NCI-H345 treated with DMSO at 0.1 percent for 48 hours (cell line): ENCODE results near the gene CNPY1.

Experiments
- DNase-seq: peaks from one replicate; lab custom pipeline; 2025; ENCODE audit not compliant: unreplicated experiment; lab: John Stamatoyannopoulos, UW

Gene CNPY1

DNA sequence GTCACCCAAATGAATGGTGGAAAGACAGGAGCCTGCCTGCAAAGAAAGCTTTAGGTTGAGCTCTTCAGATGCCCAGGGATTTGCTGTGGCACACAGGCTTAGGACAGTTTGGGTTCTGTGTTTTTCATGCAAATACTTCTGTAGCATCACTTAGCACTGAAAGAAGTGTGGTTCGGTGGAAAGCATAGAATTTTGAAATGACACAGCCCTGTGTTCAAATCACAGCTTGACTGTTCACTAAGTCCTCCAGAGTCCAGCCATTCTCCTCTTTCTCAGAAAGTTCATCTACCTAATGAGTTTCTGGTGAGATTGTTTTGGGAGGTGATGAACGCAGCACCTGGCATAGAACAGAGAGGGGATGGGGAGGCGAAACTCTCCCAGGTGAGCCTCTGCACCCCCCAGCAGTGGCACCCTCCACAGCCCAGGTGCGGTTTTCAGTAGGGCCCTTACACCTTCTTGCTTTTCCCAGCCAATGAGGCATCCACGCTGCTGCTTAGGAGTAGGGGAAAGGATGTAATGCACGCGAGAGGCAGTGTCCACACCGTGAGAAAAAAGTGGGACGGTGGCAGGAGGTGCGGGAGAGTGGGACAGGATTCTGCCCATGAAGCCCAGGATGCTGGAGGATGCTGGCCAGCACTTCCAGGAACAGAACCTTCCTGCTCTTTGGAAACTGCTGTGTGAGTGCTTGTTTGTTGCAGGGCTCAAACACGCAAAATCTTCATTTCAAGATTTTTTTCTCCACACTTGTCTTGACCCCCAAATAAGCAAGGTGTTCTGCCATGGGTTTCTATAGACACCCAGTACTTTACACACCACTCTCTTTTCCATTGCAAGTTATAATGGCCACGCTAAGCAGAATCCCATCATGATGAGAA, 76.8 kb downstream of the CNPY1 start:
- no peak for DNase-seq

DNA sequence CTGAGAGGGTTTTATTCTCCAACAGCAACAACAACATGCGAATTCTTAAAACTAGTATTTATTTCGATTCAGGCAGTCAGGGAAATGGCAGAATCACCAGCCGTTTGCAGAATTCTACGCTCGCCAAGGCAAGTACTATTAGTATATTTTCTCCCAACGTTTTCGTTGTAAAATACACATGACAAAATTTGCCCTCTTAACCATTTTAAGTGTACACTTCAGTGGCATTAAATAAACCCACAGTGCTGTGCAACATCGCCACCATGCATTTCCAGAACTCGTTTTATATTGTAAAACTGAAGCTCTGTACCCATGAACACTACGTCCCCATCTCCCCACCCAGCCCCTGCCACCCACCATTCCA, 77.6 kb downstream of the CNPY1 start:
- no peak for DNase-seq

GRCh38 chr7:155467846-155468784, 78.2 kb downstream of the CNPY1 start:
- DNase-seq, result no peak

- DNase-seq, result peak; percentile 24
Observed at GRCh38 chr7:155466814-155467733, 79.3 kb downstream of the CNPY1 start.

DNA sequence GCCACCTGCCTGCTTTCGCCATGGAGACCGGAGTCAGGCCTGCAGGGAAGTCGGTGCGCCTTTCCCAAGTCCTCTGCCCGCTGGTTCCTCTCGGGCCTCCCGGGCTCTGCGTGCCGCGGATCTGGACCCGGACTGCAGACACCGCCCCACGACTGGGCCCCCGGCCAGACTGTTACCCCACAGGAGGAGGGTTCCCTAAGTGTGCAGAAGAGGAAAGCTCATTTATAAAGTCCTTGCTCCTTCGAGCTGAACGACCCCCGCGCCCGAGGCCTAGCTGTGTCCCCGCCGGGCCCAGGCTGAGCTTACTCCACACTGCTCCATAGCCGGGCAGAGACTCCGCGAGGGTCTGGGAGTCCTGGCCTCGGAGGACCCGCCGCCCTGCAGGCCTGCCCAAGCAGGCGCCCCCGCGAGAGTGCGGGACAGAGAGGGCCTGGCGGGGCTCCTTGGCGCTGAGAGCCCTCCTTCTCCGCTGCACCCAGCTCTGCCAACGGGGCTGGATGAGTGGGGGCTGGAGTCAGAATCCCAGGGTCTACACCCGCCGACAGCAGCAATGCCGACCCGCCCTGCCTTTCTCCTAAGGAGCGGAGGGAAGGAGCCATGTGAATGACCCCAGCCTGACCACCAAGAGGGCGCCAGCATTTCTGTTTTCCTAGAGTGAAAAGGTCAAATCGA, 80.1 kb downstream of the CNPY1 start:
- DNase-seq, result no peak

DNA sequence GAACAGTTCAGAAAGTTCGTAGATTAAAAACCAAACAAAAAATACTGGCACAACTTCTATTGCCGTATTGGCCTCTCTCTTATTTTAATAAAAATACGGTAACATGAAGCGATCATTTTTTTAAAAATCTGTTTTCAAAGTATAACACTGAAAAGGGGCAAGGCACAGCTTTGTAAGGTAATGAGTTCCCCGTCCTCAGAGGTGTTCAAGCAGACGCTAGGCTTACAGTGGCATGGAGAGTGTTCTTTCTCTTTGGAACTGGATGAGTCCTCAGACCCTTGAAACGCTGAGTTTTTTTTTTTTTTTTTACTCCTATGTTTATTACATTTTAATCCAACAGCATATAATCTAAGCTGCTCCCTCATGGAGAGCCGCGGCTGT, 80.6 kb downstream of the CNPY1 start:
- no peak for DNase-seq

DNA sequence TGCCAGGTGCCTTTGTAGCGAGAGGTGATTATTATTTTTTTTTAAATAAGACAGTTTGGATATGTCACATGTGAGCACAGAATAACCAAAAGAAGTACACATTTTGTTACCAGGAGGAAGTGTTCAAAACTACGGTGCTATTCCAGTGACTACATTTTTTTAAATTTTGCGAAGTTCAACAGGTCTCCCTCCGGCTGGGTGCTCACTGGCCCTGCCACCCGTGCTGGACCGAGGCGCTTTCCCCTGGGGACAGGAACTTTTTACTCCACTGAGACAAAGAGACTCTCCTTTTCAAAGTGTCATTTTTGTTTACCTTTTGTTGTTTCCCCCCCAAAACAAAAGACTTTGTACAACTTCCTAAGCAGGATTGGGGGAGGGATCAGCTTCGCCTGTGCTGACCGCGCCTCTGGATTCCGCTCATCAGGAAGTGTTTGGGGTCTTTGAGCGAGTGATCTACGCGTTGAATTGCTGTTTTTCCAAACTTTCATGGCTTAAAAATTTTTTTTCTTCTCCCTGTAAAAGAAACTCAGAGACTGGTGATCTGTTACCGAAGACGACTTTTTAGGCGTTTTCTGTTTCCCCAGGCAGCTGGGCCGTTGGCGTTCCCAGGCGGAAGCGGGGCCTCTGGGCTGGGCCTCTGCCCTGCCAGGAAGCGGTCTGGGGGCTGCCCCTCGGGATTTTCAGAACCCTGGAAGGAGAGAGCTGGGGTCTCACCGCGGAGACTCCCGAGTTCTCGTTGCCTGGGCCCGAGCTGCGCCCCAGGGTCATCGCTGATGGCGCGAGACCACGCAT, 81.2 kb downstream of the CNPY1 start:
- DNase-seq, result no peak

- no peak for DNase-seq
Observed at GRCh38 chr7:155464183-155464582, 82.2 kb downstream of the CNPY1 start.

DNA sequence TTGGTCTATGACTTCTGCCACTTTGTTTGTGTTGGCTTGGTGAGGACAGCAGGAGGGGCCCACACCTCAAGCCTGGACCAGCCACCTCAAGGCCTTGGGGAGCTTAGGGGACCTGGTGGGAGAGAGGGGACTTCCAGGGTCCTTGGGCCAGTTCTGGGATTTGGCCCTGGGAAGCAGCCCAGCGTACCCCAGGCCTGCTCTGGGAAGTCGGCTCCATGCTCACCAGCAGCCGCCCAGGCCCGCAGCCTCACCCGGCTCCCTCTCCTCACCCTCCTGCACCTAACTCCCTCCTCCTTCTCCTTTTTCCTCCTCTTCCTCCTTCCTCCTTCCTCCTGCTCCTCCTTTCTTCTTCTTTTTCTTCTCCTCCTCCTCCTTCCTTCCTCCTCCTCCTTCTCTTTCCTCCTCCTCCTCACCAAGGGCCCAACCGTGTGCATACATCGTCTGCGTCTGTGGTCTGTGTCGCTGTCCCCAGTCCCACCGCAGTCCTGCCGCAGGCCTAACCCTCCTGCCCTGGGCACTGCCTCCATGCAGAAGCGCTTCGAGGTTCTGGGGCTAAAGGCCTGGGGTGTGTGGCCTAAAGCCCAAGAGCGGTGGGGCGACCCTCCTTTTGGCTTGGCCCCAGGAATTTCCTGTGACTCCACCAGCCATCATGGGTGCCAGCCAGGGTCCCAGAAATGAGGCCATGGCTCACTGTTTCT, 83.1 kb downstream of the CNPY1 start:
- no peak for DNase-seq

DNA sequence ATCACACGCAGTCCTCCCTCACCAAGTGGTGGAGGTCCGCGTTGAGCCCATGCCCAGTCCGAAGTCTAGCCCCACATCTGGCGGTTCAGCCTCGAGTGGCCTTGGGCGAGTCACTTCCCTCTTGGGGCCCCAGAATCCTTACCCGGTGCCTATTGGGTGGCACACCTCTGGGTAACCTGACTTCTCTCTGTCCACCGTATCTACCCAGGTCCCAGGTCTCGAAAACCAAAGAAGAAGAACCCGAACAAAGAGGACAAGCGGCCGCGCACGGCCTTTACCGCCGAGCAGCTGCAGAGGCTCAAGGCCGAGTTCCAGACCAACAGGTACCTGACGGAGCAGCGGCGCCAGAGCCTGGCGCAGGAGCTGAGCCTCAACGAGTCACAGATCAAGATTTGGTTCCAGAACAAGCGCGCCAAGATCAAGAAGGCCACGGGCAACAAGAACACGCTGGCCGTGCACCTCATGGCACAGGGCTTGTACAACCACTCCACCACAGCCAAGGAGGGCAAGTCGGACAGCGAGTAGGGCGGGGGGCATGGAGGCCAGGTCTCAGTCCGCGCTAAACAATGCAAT, 84.1 kb downstream of the CNPY1 start:
- no peak for DNase-seq

DNA sequence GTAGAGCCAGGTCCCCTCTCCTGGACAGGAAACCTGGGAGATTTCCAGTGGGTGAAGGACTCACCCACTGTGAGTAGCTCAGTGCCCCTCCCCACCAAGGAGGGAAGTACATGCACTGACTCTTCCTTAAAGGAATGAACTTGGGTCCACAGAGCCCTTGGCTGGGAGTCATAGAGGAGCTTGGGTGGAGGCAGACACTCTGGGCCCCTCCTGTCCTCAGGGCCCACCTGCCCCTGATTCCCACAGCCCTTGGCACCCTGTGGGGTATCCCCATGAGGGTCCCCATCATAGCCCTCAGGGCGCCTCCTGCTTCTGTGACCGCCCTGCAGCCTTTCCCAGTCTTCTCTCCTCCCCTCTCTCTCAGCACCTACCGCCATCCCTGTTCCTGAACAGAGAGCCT, 84.7 kb downstream of the CNPY1 start:
- DNase-seq, result no peak

DNA sequence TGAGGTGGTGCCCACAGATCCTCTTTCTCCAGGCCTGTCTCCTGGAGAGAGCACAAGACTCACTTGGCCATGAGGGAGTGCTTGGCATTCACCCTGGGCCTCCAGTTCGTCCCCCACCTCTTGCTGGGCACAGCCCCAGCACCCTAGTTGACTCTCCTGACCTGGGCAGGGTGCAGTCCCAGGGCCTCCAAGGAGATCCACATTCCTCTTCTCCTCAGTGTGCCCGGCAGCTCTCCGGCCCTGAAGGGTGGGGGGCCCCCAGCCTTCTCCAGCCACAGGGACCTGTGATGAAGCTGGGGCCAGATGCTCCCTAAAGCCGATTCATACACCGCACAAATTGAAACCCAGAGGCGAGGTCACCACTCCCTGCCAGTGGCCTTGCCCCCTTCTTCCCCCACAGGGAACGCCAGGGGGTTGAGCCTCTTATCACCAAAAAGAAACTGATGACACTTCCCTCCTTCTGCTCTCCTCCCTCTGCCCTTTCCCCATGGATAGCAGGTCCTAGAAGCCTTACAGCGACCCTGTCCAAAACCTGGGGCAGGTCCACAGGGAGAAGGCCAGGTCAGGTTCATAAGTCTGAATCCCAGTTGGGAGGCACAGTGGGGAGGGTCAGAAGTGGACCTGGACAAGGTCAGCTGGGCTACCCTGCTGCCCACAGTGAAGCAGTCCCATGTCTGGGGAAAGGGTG, 85.3 kb downstream of the CNPY1 start:
- DNase-seq, result no peak

- DNase-seq, result no peak
Observed at GRCh38 chr7:155459700-155460461, 86.5 kb downstream of the CNPY1 start.

- DNase-seq, result no peak
Observed at GRCh38 chr7:155458878-155459699, 87.3 kb downstream of the CNPY1 start.

- DNase-seq, result no peak
Observed at GRCh38 chr7:155458111-155458877, 88.1 kb downstream of the CNPY1 start, which contains the start of gene EN2. Gene EN2 (plus strand): TSS chr7:155458129. CDS start chr7:155458378, 249 bp downstream.
